Esophagus muscularis mucosa (tissue), 4 donors: ENCODE results near the gene CD7. TPM values are rescaled to one million over a fixed set of nuclear protein-coding genes. Genes with fewer than 3 reads are reported as not detected.

Experiments used
- DNase-seq: peaks from one replicate; pipeline ENCODE4 v3.0.0-alpha.2; 2017; ENCODE audit errors: extremely low spot score
- H3K27ac ChIP-seq, 4 donors: fragments of 200-600 bp; sonication (generic); replicated peaks in 1 of 4; 1 replicate in 3 of 4; 2 replicates in 1 of 4; pipeline ENCODE4 v1.5.1; 2016 to 2019; ENCODE audit warnings: mild to moderate bottlenecking in 1 of 4
- H3K27me3 ChIP-seq, 4 donors: fragments of 200-600 bp; sonication (generic); one replicate each; pipeline versions ENCODE4 v1.5.1 to v1.6.0; 2016 to 2019
- H3K36me3 ChIP-seq, 4 donors: fragments of 200-600 bp; sonication (generic); one replicate each; pipeline ENCODE4 v1.5.1; 2016 to 2019
- H3K4me1 ChIP-seq, 4 donors: fragments of 200-600 bp; sonication (generic); one replicate each; pipeline ENCODE4 v1.5.1; 2016 to 2019
- H3K4me3 ChIP-seq, 4 donors: fragments of 200-600 bp; sonication (generic); 1 replicate in 2 of 4; 2 replicates in 2 of 4; pipeline ENCODE4 v1.5.1; 2016 to 2019; ENCODE audit warnings: mild to moderate bottlenecking in 4 of 4, moderate library complexity in 1 of 4
- H3K9me3 ChIP-seq, 4 donors: fragments of 200-600 bp; sonication (generic); 1 replicate in 3 of 4; 2 replicates in 1 of 4; pipeline ENCODE4 v1.5.1; 2016 to 2019
- CTCF ChIP-seq, 3 experiments: fragments of 200-600 bp in 2 of 3; fragments of 450-650 bp in 1 of 3; sonication (generic) in 2 of 3; IDR thresholded peaks; one replicate each; pipeline ENCODE4 v1.5.1; 2017 to 2019; ENCODE audit warnings: antibody characterized with exemption in 3 of 3, mild to moderate bottlenecking in 2 of 3, moderate library complexity in 1 of 3
- EP300 ChIP-seq: sonication (generic); formaldehyde crosslinking; IDR thresholded peaks from one replicate; pipeline ENCODE4 v1.6.1; 2017; ENCODE audit warnings: antibody characterized with exemption
- POLR2A ChIP-seq: fragments of 450-650 bp; IDR thresholded peaks from one replicate; pipeline ENCODE4 v1.6.1; 2017; ENCODE audit warnings: antibody characterized with exemption, moderate library complexity, mild to moderate bottlenecking, low read depth
- POLR2AphosphoS5 ChIP-seq, 2 donors: sonication (generic); formaldehyde crosslinking; IDR thresholded peaks; one replicate each; pipeline ENCODE4 v1.6.1; 2017; ENCODE audit warnings: antibody characterized with exemption in 2 of 2
- WGBS: methylation state at CpG from one replicate; pipeline ENCODE4 v1.1.5; 2018; 5-methylcytosine and 5-hydroxymethylcytosine counted together
- intact Hi-C: fragments of 100-400 bp; cut with DNase I; formaldehyde crosslinking; loops from one replicate; pipeline ENCODE4 v1.15.1; 2023
- total RNA-seq, 4 donors: library from RNA; depleted of rRNA; stranded (reverse); fragments of >200 nt; gene quantifications; one replicate each; pipeline versions ENCODE4 v1.1.0 to v1.2.1, GENCODE V29; 2016

The CD7 gene
- total RNA-seq, 4 donors from 2014 or later: 0.91 to 5.7 (median 2.0) TPM; not detected in 1

GRCh38 chr17:82281076-82281475 is 36.3 kb downstream of the CD7 start:
- intact Hi-C loops: no loop called here
- H3K27me3 ChIP-seq: no peaks in the 10 kb centered on the region
- no peaks in the 10 kb centered on the region for H3K9me3 ChIP-seq
- peaks cover 4 to 15% (median 6%) of the 10 kb centered on the region in 4 donors for H3K4me1 ChIP-seq
- TF ChIP-seq POLR2A (no peak), CTCF (IDR thresholded peaks at IDR 0.05) (no peak)
- DNase-seq: no peak
- no peak overlapping the region for H3K4me3 ChIP-seq
- H3K36me3 ChIP-seq: peaks cover 0 to 12% (median 5%) of the 10 kb centered on the region in 4 donors
- H3K27ac ChIP-seq: no peak overlapping the region
- 70% methylated on average over 6 of the region's 7 CpGs for WGBS

GRCh38 chr17:82280537-82280936 is 36.9 kb downstream of the CD7 start:
- Histone ChIP-seq H3K4me3 (no peak overlapping the region), H3K27me3 (no peaks in the 10 kb centered on the region), H3K4me1 (peaks cover 4 to 14% (median 7%) of the 10 kb centered on the region in 4 donors), H3K27ac (no peak overlapping the region), H3K36me3 (peaks cover 0 to 12% (median 5%) of the 10 kb centered on the region in 4 donors), H3K9me3 (no peaks in the 10 kb centered on the region)
- TF ChIP-seq POLR2A (no peak), EP300 (no peak), CTCF (IDR thresholded peaks at IDR 0.05) (no peak), POLR2AphosphoS5 (IDR thresholded peaks at IDR 0.05) (no peak)
- DNase-seq: no peak
- intact Hi-C loops: no loop called here
- 91% methylated on average over 8 of the region's 8 CpGs for WGBS

GRCh38 chr17:82278786-82279391 is 38.5 kb downstream of the CD7 start:
- peaks cover 12 to 27% (median 19%) of the 10 kb centered on the region in 4 donors for H3K4me1 ChIP-seq
- H3K36me3 ChIP-seq: peaks cover 0 to 12% (median 5%) of the 10 kb centered on the region in 4 donors
- no peaks in the 10 kb centered on the region for H3K9me3 ChIP-seq
- H3K4me3 ChIP-seq: no peak overlapping the region
- H3K27me3 ChIP-seq: no peaks in the 10 kb centered on the region
- no peak overlapping the region for H3K27ac ChIP-seq
- intact Hi-C loops: no loop called here
- DNase-seq: no peak
- TF ChIP-seq CTCF (IDR thresholded peaks at IDR 0.05) (no peak), POLR2AphosphoS5 (IDR thresholded peaks at IDR 0.05) (no peak), POLR2A (no peak), EP300 (no peak)
- 87% methylated on average over 16 of the region's 16 CpGs for WGBS

GRCh38 chr17:82278308-82278707 is 39.1 kb downstream of the CD7 start:
- TF ChIP-seq EP300 (no peak), CTCF (IDR thresholded peaks at IDR 0.05) (no peak), POLR2A (no peak), POLR2AphosphoS5 (IDR thresholded peaks at IDR 0.05) (no peak)
- Histone ChIP-seq H3K4me3 (no peak overlapping the region), H3K27me3 (no peaks in the 10 kb centered on the region), H3K4me1 (peaks cover 13 to 25% (median 21%) of the 10 kb centered on the region in 4 donors), H3K9me3 (no peaks in the 10 kb centered on the region), H3K27ac (no peak overlapping the region), H3K36me3 (peaks cover 0 to 12% (median 5%) of the 10 kb centered on the region in 4 donors)
- intact Hi-C loops: no loop called here
- DNase-seq: no peak
- 83% methylated on average over 9 of the region's 9 CpGs for WGBS

GRCh38 chr17:82277851-82278250 is 39.6 kb downstream of the CD7 start:
- intact Hi-C loops: no loop called here
- WGBS: 79% methylated on average over 12 of the region's 12 CpGs

More at GRCh38 chr17:82277851-82278250, 39.6 kb downstream of the CD7 start:
- TF ChIP-seq POLR2A (no peak), POLR2AphosphoS5 (IDR thresholded peaks at IDR 0.05) (no peak), EP300 (no peak), CTCF (IDR thresholded peaks at IDR 0.05) (no peak)
- H3K4me3 ChIP-seq: no peak overlapping the region
- no peak overlapping the region for H3K27ac ChIP-seq
- no peaks in the 10 kb centered on the region for H3K9me3 ChIP-seq
- H3K27me3 ChIP-seq: no peaks in the 10 kb centered on the region
- H3K4me1 ChIP-seq: peaks cover 11 to 21% (median 17%) of the 10 kb centered on the region in 4 donors
- DNase-seq: no peak
- H3K36me3 ChIP-seq: peaks cover 0 to 12% (median 5%) of the 10 kb centered on the region in 4 donors
